Panc1 (cell line): ENCODE data around the gene RAB3B. TPM values are rescaled to one million over a fixed set of nuclear protein-coding genes. Genes with fewer than 3 reads are reported as not detected.

Experiments used
- ATAC-seq: fragments of 200-7000 bp; cut with Tn5 transposase; 2 replicates; pipeline ENCODE4 v1.9.1; 2020; ENCODE audit warnings: mild to moderate bottlenecking, moderate library complexity
- BruUV-seq: library from RNA; stranded (reverse); fragments of 400-500 nt; replicated peaks from 2 replicates; lab custom pipeline; 2021; lab: Mats Ljungman, UMichigan
- CTCF ChIA-PET: fragments of 300-600 bp; sonication (Branson Sonifier 250); formaldehyde crosslinking; loops from one replicate; lab custom pipeline; 2022; ENCODE audit warnings: antibody characterized with exemption; lab: Charles Lee
- POLR2A ChIA-PET: fragments of 300-600 bp; sonication (Branson Sonifier 250); formaldehyde crosslinking; loops from one replicate; lab custom pipeline; 2022; ENCODE audit warnings: antibody characterized with exemption; lab: Charles Lee
- DNase-seq: peaks from one replicate; pipeline ENCODE4 v3.0.0-alpha.2; 2010; ENCODE audit warnings: low read depth, low spot score
- H3K27ac ChIP-seq: 2 replicates; pipeline ENCODE4 v1.5.1; 2011; ENCODE audit warnings: mild to moderate bottlenecking, low read length, inconsistent platforms
- H3K27me3 ChIP-seq: fragments of 200-500 bp; sonication (Bioruptor generic); 2 replicates; pipeline ENCODE4 v1.6.0; 2014; ENCODE audit warnings: low read length, inconsistent platforms; ENCODE audit not compliant: control insufficient read depth, insufficient read depth
- H3K36me3 ChIP-seq: fragments of 200-500 bp; sonication (Bioruptor generic); 2 replicates; pipeline ENCODE4 v1.5.1; 2014; ENCODE audit warnings: inconsistent platforms, mild to moderate bottlenecking, low read length, moderate library complexity; ENCODE audit not compliant: control insufficient read depth, insufficient read depth
- H3K4me1 ChIP-seq: 2 replicates; pipeline ENCODE4 v1.5.1; 2011; ENCODE audit warnings: inconsistent platforms, mild to moderate bottlenecking, low read length, moderate library complexity; ENCODE audit not compliant: control insufficient read depth, insufficient read depth
- H3K4me3 ChIP-seq, 2 experiments: 2 replicates each; pipeline ENCODE4 v1.5.1; 2011 to 2012; ENCODE audit warnings: low read depth in 2 of 2, low read length in 2 of 2, mild to moderate bottlenecking in 2 of 2, inconsistent platforms in 1 of 2, moderate library complexity in 1 of 2
- H3K9me3 ChIP-seq: fragments of 200-500 bp; sonication (Bioruptor generic); 2 replicates; pipeline ENCODE4 v1.5.1; 2014; ENCODE audit warnings: low read depth, mild to moderate bottlenecking, inconsistent platforms, low read length, moderate library complexity; ENCODE audit not compliant: control insufficient read depth, insufficient read depth
- CTCF ChIP-seq: fragments of 450-650 bp; IDR thresholded peaks from 2 replicates; pipeline ENCODE4 v1.5.1; 2017; ENCODE audit warnings: mild to moderate bottlenecking
- POLR2AphosphoS5 ChIP-seq: IDR thresholded peaks from 2 replicates; pipeline ENCODE4 v1.6.1; 2012; ENCODE audit warnings: mild to moderate bottlenecking, low read depth, low read length, moderate library complexity
- SIN3A ChIP-seq: IDR thresholded peaks from 2 replicates; pipeline ENCODE4 v1.6.1; 2012; ENCODE audit warnings: low read depth, mild to moderate bottlenecking, low read length, moderate library complexity, borderline replicate concordance; ENCODE audit not compliant: insufficient read depth
- TCF7L2 ChIP-seq: IDR thresholded peaks from 2 replicates; pipeline ENCODE4 v1.6.1; 2011; ENCODE audit warnings: mild to moderate bottlenecking, low read depth, low read length, inconsistent platforms
- in situ Hi-C: cut with HindIII; loops from 2 replicates; pipeline ENCODE4 v1.10.0; 2016; ENCODE audit warnings: low sequenced_read_pairs, low pct_unique_long_range_greater_than_20kb
- intact Hi-C: fragments of 100-400 bp; cut with micrococcal nuclease; formaldehyde crosslinking; loops from one replicate; pipeline ENCODE4 v1.10.0; 2022; ENCODE audit not compliant: unreplicated experiment
- total RNA-seq: library from RNA; stranded (reverse); gene quantifications from one replicate; pipeline ENCODE4 v1.2.1, GENCODE V29; 2021; ENCODE audit not compliant: unreplicated experiment
- TF ChIP-seq, protein P1 (sequence below), 2 experiments: IDR thresholded peaks; 2 replicates each; pipeline ENCODE4 v1.6.1; 2011 to 2012; ENCODE audit warnings: low read depth in 2 of 2, control low read depth in 1 of 2, low read length in 1 of 2, mild to moderate bottlenecking in 1 of 2, moderate library complexity in 1 of 2; ENCODE audit not compliant: insufficient read depth in 1 of 2

The RAB3B gene
- total RNA-seq, 1 experiment from 2014 or later, result 1.2 TPM

DNA sequence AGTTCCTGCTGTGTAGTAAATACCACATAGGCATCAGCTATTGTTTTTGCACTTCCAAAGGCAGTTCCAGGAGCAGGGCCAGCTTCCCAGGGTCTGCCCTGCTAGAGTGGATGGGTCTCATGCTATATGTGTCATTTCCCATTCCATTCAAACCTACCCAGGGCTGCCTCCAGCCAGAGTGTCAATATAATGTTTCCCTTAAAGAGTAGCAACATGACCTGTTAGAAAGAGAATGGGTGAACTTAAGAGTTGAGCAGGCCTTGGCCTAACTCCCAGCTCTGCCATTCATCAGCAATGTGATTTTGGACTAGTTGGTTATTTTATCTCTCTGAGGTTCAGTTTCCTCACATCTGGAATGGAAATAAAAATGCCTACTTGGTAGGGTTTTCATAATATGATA is 44.9 kb downstream of the RAB3B start:
- no peaks in the 10 kb centered on the region for H3K36me3 ChIP-seq
- no TSS peak for BruUV-seq
- CTCF ChIA-PET, result no interaction called here
- H3K27me3 ChIP-seq, result no peaks in the 10 kb centered on the region
- no peak for DNase-seq
- ATAC-seq, result no peak
- POLR2A ChIA-PET, result no interaction called here
- no peak for TF ChIP-seq TCF7L2
- TF ChIP-seq, protein P1, sequence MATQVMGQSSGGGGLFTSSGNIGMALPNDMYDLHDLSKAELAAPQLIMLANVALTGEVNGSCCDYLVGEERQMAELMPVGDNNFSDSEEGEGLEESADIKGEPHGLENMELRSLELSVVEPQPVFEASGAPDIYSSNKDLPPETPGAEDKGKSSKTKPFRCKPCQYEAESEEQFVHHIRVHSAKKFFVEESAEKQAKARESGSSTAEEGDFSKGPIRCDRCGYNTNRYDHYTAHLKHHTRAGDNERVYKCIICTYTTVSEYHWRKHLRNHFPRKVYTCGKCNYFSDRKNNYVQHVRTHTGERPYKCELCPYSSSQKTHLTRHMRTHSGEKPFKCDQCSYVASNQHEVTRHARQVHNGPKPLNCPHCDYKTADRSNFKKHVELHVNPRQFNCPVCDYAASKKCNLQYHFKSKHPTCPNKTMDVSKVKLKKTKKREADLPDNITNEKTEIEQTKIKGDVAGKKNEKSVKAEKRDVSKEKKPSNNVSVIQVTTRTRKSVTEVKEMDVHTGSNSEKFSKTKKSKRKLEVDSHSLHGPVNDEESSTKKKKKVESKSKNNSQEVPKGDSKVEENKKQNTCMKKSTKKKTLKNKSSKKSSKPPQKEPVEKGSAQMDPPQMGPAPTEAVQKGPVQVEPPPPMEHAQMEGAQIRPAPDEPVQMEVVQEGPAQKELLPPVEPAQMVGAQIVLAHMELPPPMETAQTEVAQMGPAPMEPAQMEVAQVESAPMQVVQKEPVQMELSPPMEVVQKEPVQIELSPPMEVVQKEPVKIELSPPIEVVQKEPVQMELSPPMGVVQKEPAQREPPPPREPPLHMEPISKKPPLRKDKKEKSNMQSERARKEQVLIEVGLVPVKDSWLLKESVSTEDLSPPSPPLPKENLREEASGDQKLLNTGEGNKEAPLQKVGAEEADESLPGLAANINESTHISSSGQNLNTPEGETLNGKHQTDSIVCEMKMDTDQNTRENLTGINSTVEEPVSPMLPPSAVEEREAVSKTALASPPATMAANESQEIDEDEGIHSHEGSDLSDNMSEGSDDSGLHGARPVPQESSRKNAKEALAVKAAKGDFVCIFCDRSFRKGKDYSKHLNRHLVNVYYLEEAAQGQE (IDR thresholded peaks at IDR 0.05; ENCODE audit: insufficient read depth in 1 of 2, low read depth in 2 of 2, low read length in 1 of 2), result no peak
- TF ChIP-seq POLR2AphosphoS5, result no peak
- TF ChIP-seq SIN3A, result no peak
- TF ChIP-seq CTCF, result no peak
- H3K27ac ChIP-seq, result no peak overlapping the region
- no peaks in the 10 kb centered on the region for H3K9me3 ChIP-seq
- intact Hi-C loops (no loop called here), in situ Hi-C loops (no loop called here)
- H3K4me3 ChIP-seq, result no peak overlapping the region
- H3K4me1 ChIP-seq, result no peaks in the 10 kb centered on the region

- ATAC-seq, result no peak
- DNase-seq, result no peak
- intact Hi-C loops (no loop called here), in situ Hi-C loops (no loop called here)
- TF ChIP-seq POLR2AphosphoS5 (no peak), TCF7L2 (no peak), SIN3A (no peak), CTCF (no peak)
- TF ChIP-seq, protein P1 (IDR thresholded peaks at IDR 0.05; ENCODE audit: insufficient read depth in 1 of 2, low read depth in 2 of 2, low read length in 1 of 2), result no peak
- BruUV-seq, result no TSS peak
- Histone ChIP-seq H3K9me3 (no peaks in the 10 kb centered on the region), H3K36me3 (no peaks in the 10 kb centered on the region), H3K27me3 (no peaks in the 10 kb centered on the region), H3K27ac (no peak overlapping the region), H3K4me3 (no peak overlapping the region), H3K4me1 (no peaks in the 10 kb centered on the region)
- ChIA-PET CTCF (no interaction called here), POLR2A (no interaction called here)
Measured at GRCh38 chr1:51942281-51942680, 48.2 kb downstream of the RAB3B start.
